Uterus (tissue), 4 donors: ENCODE results near the gene SPACA4. TPM values are rescaled to one million over a fixed set of nuclear protein-coding genes. Genes with fewer than 3 reads are reported as not detected.

ENCODE experiments used
- DNase-seq, 2 donors: peaks; one replicate each; pipeline ENCODE4 v3.0.0-alpha.2; 2019 to 2020
- H3K27ac ChIP-seq, 2 donors: fragments of 200-600 bp; sonication (generic); 1 replicate in 1 of 2; 2 replicates in 1 of 2; pipeline ENCODE4 v1.5.1; 2016 to 2018
- H3K27me3 ChIP-seq, 2 donors: fragments of 200-600 bp; sonication (generic); one replicate each; pipeline ENCODE4 v1.5.1; 2018 to 2019; ENCODE audit warnings: control low read depth in 1 of 2
- H3K36me3 ChIP-seq, 2 donors: fragments of 200-600 bp; sonication (generic); one replicate each; pipeline ENCODE4 v1.5.1; 2019; ENCODE audit warnings: control low read depth in 1 of 2
- H3K4me1 ChIP-seq, 2 donors: fragments of 200-600 bp; sonication (generic); one replicate each; pipeline ENCODE4 v1.5.1; 2018 to 2019; ENCODE audit warnings: control low read depth in 1 of 2
- H3K4me3 ChIP-seq, 2 donors: fragments of 200-600 bp; sonication (generic); 1 replicate in 1 of 2; 2 replicates in 1 of 2; pipeline ENCODE4 v1.5.1; 2018 to 2019; ENCODE audit warnings: mild to moderate bottlenecking in 1 of 2
- H3K9me3 ChIP-seq, 2 donors: fragments of 200-600 bp; sonication (generic); one replicate each; pipeline ENCODE4 v1.5.1; 2019; ENCODE audit warnings: control low read depth in 1 of 2
- POLR2A ChIP-seq, 2 donors: fragments of 450-650 bp; IDR thresholded peaks; one replicate each; pipeline ENCODE4 v1.6.1; 2016; ENCODE audit warnings: antibody characterized with exemption in 2 of 2, mild to moderate bottlenecking in 1 of 2, moderate library complexity in 1 of 2
- intact Hi-C: fragments of 100-400 bp; cut with DNase I; formaldehyde crosslinking; loops from one replicate; pipeline ENCODE4 v1.15.1; 2023; ENCODE audit warnings: low total_unique reads
- total RNA-seq, 4 donors: library from RNA; depleted of rRNA in 3 of 4; stranded (reverse); fragments of >200 nt in 3 of 4; gene quantifications; one replicate each; pipeline versions ENCODE4 v1.1.0 to v1.2.4, GENCODE V29; 2014 to 2023
- TF ChIP-seq, protein P1 (sequence below), 4 experiments: fragments of 200-600 bp in 2 of 4; fragments of 450-650 bp in 2 of 4; sonication (generic) in 2 of 4; IDR thresholded peaks; one replicate each; pipeline ENCODE4 v1.5.1; 2016 to 2019; ENCODE audit warnings: antibody characterized with exemption in 4 of 4, mild to moderate bottlenecking in 2 of 4, moderate library complexity in 1 of 4
- donor health status: DM: yes; HTN: yes; CAD: no.

Gene SPACA4
- total RNA-seq, 4 donors from 2014 or later: not detected

DNA sequence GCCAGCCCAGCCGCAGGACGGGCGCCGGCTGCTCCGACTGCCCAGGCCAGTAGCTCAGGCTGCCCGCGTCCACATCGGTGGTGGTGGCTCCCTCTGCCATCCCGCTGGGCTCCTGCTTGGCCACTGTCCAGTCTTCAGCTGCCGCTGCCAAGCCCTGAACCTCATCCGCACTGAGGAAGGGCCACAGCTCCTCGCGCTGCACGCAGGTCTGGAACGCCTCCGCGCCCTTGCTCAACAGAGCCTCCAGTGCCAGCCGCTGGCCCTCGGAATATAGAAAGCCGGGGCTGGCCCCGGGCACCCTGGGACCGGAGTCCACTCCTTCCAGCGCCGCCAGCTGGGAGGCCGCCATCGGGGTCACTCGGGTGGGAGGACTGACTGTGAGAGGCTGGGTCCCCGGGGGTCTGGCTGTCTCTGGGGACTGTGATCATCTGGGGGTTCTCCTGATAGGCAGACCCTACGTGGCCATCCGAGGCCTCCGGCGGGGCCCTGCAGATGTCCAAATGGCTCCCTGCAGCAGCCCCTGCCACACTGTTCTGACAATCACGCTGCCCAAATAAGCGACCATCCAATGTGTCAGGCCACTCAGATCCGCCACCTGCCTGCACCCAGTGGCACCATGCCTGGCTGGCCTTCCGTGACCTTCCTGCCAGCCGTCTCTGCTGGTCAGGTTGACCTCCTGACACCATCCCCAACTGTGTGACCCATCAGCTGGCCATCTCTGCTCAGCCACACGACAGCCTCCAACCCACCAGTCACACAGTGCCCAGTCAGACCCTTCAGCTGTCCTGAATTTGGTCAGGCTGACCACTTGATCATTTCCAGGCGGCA lies 6.7 kb downstream of the SPACA4 start:
- Histone ChIP-seq H3K27me3 (no peaks in the 10 kb centered on the region), H3K4me3 (no peak overlapping the region), H3K4me1 (peaks cover 8 to 9% of the 10 kb centered on the region in 2 donors), H3K27ac (no peak overlapping the region), H3K36me3 (no peaks in the 10 kb centered on the region), H3K9me3 (no peaks in the 10 kb centered on the region)
- DNase-seq: no peak
- TF ChIP-seq POLR2A (IDR thresholded peaks at IDR 0.05): no peak
- TF ChIP-seq, protein P1, sequence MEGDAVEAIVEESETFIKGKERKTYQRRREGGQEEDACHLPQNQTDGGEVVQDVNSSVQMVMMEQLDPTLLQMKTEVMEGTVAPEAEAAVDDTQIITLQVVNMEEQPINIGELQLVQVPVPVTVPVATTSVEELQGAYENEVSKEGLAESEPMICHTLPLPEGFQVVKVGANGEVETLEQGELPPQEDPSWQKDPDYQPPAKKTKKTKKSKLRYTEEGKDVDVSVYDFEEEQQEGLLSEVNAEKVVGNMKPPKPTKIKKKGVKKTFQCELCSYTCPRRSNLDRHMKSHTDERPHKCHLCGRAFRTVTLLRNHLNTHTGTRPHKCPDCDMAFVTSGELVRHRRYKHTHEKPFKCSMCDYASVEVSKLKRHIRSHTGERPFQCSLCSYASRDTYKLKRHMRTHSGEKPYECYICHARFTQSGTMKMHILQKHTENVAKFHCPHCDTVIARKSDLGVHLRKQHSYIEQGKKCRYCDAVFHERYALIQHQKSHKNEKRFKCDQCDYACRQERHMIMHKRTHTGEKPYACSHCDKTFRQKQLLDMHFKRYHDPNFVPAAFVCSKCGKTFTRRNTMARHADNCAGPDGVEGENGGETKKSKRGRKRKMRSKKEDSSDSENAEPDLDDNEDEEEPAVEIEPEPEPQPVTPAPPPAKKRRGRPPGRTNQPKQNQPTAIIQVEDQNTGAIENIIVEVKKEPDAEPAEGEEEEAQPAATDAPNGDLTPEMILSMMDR (IDR thresholded peaks at IDR 0.05): no peak
- intact Hi-C loops: loop anchor here (10.0 kb wide), 2 partner anchors 118 to 1128 kb away; partner anchors contain the start of gene KPTN

GRCh38 chr19:48613852-48614435 lies 7.4 kb downstream of the SPACA4 start:
- H3K27ac ChIP-seq: no peak overlapping the region
- H3K27me3 ChIP-seq: no peaks in the 10 kb centered on the region
- no peak for DNase-seq
- intact Hi-C loops: loop anchor here (10.0 kb wide), 2 partner anchors 119 to 1129 kb away; partner anchors contain the start of gene KPTN
- H3K4me1 ChIP-seq: peaks cover 8 to 11% of the 10 kb centered on the region in 2 donors
- no peak for TF ChIP-seq POLR2A (IDR thresholded peaks at IDR 0.05)
- TF ChIP-seq, protein P1 (IDR thresholded peaks at IDR 0.05): no peak
- H3K4me3 ChIP-seq: no peak overlapping the region
- H3K9me3 ChIP-seq: no peaks in the 10 kb centered on the region
- H3K36me3 ChIP-seq: no peaks in the 10 kb centered on the region

DNA sequence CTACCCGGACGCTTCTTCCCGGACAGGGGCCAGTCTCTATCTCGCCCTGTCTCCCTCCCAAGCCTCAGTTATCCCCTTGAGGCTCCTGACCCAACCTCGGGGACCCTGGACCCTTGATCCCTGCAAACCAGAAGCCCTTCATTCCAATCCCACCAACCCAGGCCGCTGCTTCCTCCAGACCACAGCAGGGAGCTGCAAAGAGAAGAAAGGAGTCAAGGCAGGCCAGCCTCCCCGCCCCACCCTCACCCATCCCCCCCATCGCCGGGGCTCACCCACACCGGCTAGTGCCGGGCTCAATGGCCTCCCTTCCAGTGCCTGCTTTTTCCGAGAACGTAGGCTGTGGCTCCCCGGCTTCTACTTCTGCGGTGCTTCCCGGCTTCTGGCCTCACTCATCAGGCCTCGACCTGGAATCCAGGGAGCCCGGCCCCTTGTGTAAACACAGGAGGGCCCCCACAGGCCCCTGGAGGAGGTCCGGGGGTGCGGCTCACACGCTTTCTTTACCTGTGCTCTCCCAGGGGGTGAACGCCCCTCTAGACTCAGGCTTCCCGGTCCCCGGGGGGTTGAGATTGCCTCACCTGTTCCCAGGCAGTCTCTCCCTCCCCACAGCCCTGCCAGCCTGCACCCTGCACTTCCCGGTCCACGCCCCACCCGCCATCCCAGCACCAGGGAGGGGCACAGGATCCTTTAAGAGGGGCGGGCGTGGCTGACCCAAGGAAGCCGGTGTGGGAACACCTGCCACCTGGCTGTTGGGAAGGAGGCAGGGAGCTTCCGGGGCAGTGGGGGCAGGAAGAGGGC lies 8.1 kb downstream of the SPACA4 start, which contains the start of gene FAM83E:
Gene FAM83E, minus strand, starts transcription at position 641 of the 795 bp plus-strand sequence. CDS start 1,704 bp downstream, outside the sequence.
- TF ChIP-seq, protein P1 (IDR thresholded peaks at IDR 0.05): no peak
- TF ChIP-seq POLR2A (IDR thresholded peaks at IDR 0.05): peak in 1 of 2 donors; percentile 16
- no peak for DNase-seq
- H3K27ac ChIP-seq: no peak within 1 kb of the TSS
- intact Hi-C loops: loop anchor here (10.0 kb wide), 2 partner anchors 120 to 1130 kb away; partner anchors contain the start of gene KPTN
- H3K4me3 ChIP-seq: no peak within 1 kb of the TSS
- H3K9me3 ChIP-seq: no peaks in the 10 kb centered on the region
- no peaks in the 10 kb centered on the region for H3K27me3 ChIP-seq
- no peaks in the 10 kb centered on the region for H3K36me3 ChIP-seq
- H3K4me1 ChIP-seq: peaks cover 8 to 11% of the 10 kb centered on the region in 2 donors

DNA sequence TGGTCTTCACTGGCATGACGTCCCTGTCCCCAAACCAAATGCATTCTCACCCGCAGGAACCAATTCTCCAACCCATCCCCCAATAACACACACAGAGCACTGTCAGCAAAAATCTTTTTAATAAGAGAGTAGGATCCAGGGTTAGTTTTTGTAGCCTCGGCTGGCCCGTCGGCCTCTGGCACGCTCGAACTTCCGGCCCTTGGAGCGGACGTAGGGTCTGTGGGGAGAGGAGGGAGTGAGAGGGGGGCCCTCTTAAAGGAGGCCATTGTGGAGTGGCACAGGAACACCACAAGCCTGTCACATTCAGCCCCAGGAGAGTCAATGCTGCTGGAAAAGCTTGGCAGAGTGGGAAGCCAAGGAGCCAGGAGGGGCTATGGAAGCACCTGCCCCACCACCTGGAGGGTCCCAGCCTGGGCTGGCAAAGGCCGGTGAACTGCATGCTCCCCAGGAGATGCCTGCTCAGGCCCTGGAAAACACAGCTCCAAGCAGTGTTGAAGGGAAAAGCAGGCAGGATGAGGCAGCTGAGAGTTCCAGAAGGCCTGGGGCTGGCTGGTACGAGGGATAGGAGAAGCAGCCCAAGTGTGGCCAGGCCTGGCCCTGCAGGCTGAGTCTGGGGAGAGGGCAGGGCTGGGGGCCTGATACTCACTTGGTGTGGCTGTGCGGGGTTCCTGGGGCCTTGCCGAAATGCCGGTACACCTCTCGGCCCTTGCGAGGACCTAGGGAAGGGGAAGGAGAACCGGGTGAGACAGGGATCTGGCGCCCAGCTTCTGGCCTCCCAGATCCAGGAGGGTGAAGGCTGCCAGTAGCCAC lies 8.9 kb downstream of the SPACA4 start:
- Histone ChIP-seq H3K4me3 (no peak overlapping the region), H3K27me3 (no peaks in the 10 kb centered on the region), H3K27ac (no peak overlapping the region), H3K4me1 (peaks cover 8 to 11% of the 10 kb centered on the region in 2 donors), H3K36me3 (no peaks in the 10 kb centered on the region), H3K9me3 (no peaks in the 10 kb centered on the region)
- DNase-seq: no peak
- intact Hi-C loops: loop anchor here (10.0 kb wide), 2 partner anchors 121 to 1131 kb away; partner anchors contain the start of gene KPTN
- TF ChIP-seq, protein P1 (IDR thresholded peaks at IDR 0.05): no peak
- no peak for TF ChIP-seq POLR2A (IDR thresholded peaks at IDR 0.05)
